ENCODE measurements around the gene RSPH3.
A peak's percentile ranks its signal among the peaks of the same experiment; 100 is the strongest.
"Not testable (repeated sequence)": the region's sequence is repeated elsewhere in the genome, so short reads cannot be mapped to it uniquely, and the experiment has no call there.

Gene RSPH3

DNA sequence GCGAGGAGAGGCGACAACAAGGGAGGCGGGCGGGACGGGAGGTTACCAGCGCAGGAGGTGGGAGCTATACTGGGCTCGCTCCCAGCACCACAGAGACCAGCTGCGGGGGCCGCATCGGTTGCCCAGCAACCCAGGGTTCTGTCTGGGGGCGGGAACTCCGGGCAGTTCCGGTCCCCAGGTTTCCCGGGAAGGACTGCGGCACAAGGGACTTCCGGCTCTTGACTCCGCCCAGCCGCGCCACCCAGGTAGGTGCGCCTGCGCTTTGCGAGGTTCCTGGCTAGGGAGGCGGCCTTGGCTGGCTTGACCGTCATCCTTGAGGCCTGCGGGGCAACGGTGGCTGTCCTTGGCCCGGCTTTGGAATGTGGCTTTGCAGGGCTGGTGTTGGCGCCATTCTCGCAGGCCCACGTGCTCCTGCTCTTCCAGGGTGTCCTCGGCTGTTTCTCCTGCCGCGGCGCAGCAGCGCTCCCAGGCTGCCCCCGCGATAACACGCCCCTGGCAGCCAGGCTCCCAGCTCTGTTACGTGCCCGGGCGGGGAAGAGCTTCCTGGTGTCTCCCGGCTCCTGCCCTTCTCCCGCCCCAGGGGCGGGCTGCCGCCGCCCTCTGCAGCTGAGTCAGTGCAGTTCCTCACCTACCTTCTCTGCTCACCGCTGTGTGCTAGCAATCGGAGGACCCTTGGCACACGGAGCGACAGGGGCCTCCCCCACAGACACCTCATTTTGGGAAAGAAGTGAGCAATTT, at the start of gene RSPH3:
Gene RSPH3 (minus strand): TSS at position 537 of the 738 bp plus-strand sequence. CDS start 652 bp downstream, outside the sequence.
- peak; percentile 13 to 61 for DNase-seq

- no peak for DNase-seq
Measured at GRCh38 chr6:159047891-159048685, 48.1 kb upstream of the RSPH3 start.

DNA sequence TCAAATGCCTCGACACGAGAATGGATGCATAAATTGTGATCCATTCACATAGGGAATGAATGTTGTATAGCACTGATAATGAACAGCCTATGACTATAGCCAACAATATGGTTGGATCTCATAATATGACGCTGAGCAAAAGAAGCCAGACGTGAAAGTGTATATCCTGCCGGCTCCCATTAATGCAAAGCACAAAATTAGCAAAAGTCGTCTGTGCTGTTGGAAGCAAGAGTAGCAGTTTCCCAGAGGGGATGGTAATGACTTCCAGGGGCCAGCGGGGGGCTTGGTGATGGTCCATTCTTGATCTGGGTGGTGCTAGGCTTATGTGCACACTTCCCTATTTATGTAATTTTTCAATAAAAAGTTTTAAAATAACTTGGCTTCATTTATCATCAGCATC, 45.8 kb upstream of the RSPH3 start:
- DNase-seq, result peak in 1 of 2 donors; percentile 18

- DNase-seq, result peak; percentile 36 to 91
Measured at GRCh38 chr6:159044899-159045727, 45.1 kb upstream of the RSPH3 start, which contains the start of gene TAGAP. Gene TAGAP, minus strand, starts transcription at chr6:159044991. Its CDS starts 845 bp downstream, at chr6:159044146.

- no peak for DNase-seq
Measured at GRCh38 chr6:159043947-159044346, 43.9 kb upstream of the RSPH3 start.

GRCh38 chr6:159043251-159043650, 43.2 kb upstream of the RSPH3 start:
- DNase-seq, result no peak

DNA sequence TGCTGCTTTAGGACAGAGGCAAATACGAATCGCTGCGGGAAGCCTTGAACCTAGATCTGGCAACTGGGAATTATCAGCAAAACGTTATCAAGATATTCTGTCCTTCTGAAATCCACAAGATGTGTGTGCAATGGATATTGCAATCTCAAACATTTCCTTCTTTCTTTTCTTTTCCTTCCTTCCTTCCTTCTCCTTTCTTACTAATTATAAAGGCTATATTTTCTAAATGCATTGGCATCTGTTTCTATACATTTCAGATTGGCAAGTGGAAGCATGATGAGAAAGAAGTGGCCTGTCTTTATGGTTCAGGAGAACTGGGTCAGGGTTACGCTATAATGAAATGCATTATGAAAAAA, 42.8 kb upstream of the RSPH3 start:
- no peak for DNase-seq

GRCh38 chr6:159042003-159042825, 42.2 kb upstream of the RSPH3 start:
- peak; percentile 34 to 88 for DNase-seq

GRCh38 chr6:159041181-159041580, 41.2 kb upstream of the RSPH3 start:
- no peak for DNase-seq

- DNase-seq, result no peak
Measured at GRCh38 chr6:159039885-159040258, 39.9 kb upstream of the RSPH3 start.

GRCh38 chr6:159038914-159039884, 39.2 kb upstream of the RSPH3 start:
- DNase-seq, result peak; percentile 65 to 85

DNA sequence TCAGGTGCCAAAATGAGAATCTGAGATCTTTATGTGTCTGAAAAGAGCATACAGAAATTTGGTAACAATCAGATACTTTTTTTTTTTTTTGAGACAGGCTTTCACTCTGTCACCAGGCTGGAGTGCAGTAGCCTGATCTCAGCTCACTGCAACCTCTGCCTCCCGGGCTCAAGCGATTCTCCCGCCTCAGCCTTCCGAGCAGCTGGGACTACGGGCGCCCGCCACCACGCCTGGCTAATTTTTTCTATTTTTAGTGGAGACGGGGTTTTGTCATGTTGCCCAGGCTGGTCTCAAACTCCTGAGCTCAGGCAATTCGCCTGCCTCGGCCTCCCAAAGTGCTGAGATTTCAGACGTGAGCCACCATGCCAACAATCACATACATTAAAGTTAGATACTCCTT, 38.3 kb upstream of the RSPH3 start:
- not testable (repeated sequence) for DNase-seq

GRCh38 chr6:159037756-159038290, 37.8 kb upstream of the RSPH3 start:
- DNase-seq, result no peak

- DNase-seq, result no peak
Measured at GRCh38 chr6:159036673-159037072, 36.7 kb upstream of the RSPH3 start.

DNA sequence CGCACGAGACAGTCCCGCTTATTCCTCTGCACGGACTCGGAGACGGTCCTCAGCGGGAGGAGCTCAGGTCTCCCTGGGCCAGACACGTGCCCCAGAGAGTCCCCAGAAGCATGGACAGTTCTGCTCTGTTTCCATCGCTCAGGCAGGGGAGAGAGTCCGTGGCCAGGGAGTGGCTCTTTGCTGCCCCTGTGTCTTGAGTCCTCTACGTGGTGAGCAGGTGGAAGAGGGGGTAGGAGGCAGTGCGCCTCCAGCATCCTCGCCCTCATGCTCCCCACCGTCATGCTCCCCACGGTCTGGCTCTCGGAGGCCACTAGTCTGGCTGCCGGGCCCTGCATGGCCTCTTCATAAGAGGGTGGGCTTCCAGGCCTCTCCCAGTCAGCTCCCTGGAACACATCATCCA, 35.9 kb upstream of the RSPH3 start:
- DNase-seq, result no peak

GRCh38 chr6:159033160-159034049, 33.4 kb upstream of the RSPH3 start:
- DNase-seq, result no peak

DNA sequence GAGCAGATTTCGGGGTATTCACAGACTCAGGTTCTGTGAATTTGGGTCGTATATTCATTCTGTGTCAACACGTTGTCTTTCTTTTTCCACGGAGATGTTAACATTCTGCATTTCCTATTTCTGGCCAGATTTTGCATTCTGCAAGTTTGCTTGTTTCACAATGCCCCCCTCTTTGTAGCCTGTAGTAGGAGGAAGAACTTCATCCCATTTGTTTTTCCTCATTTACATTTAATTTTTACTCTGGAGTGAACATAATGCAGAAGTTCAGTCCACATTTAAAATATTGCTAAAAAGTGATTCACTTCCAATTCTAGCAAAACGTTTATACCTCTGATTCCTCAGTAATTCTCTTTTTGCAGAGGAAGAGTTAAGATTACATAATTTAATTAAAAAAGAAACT, 31.8 kb upstream of the RSPH3 start:
- DNase-seq, result no peak

GRCh38 chr6:159030168-159030567, 30.2 kb upstream of the RSPH3 start:
- no peak for DNase-seq

DNA sequence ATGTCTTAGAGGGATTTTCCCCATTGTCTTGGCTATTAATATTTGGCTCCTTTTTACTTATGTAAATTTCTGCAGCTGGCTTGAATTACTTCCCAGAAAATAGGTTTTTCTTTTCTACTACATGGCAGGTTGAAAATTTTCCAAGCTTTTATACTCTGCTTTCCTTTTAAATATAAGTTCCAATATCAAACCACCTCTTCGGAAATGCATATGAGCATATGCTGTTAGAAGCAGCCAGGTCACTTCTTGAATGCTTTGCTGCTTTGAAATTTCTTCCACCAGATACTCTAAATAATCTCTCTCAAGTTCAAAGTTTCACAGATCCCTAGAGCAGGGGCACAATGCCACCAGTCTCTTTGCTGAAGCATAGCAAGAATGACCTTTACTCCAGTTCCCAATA, 25.2 kb upstream of the RSPH3 start:
- DNase-seq, result not testable (repeated sequence)

- no peak for DNase-seq
Measured at GRCh38 chr6:159023893-159024292, 23.9 kb upstream of the RSPH3 start.

All from bone marrow (tissue), 2 donors.